HepG2 (cell line): ENCODE measurements around the gene PSIP1. TPM values are rescaled to one million over a fixed set of nuclear protein-coding genes. Genes with fewer than 3 reads are reported as not detected.
A peak's percentile ranks its signal among the peaks of the same experiment; 100 is the strongest.

Source experiments
- DMAP1 ChIP-seq: IDR thresholded peaks from 2 replicates; pipeline ENCODE4 v1.6.1; 2016
- MXD1 ChIP-seq: sonication (generic); formaldehyde crosslinking; IDR thresholded peaks from 2 replicates; pipeline ENCODE4 v1.4.0; 2020; ENCODE audit warnings: mild to moderate bottlenecking, missing genetic modification reagents
- STAG1 ChIP-seq: sonication (generic); formaldehyde crosslinking; IDR thresholded peaks from 2 replicates; pipeline ENCODE4 v1.4.0; 2020; ENCODE audit warnings: missing genetic modification reagents
- TCF7 ChIP-seq: sonication (generic); IDR thresholded peaks from 2 replicates; pipeline ENCODE4 v1.6.1; 2016; ENCODE audit warnings: antibody characterized with exemption, low read depth
- ZBTB40 ChIP-seq, 2 experiments: fragments of 450-650 bp in 1 of 2; sonication (generic) in 1 of 2; formaldehyde crosslinking in 1 of 2; IDR thresholded peaks; 2 replicates each; pipeline versions ENCODE4 v1.6.1 to v1.8.0; 2016 to 2022; ENCODE audit warnings: antibody characterized with exemption in 1 of 2, mild to moderate bottlenecking in 1 of 2, missing genetic modification reagents in 1 of 2
- ZNF232 ChIP-seq: sonication (generic); formaldehyde crosslinking; IDR thresholded peaks from 2 replicates; pipeline ENCODE4 v1.4.0; 2020; ENCODE audit warnings: missing genetic modification reagents, borderline replicate concordance
- ZNF414 ChIP-seq: sonication (generic); formaldehyde crosslinking; IDR thresholded peaks from 2 replicates; pipeline ENCODE4 v1.5.0; 2020; ENCODE audit warnings: missing genetic modification reagents
- ZNF546 ChIP-seq: sonication (generic); formaldehyde crosslinking; conservative IDR thresholded peaks from 2 replicates; pipeline ENCODE4 v1.8.1; 2023; ENCODE audit warnings: mild to moderate bottlenecking, missing genetic modification reagents
- ZNF678 ChIP-seq: sonication (generic); formaldehyde crosslinking; IDR thresholded peaks from 2 replicates; pipeline ENCODE4 v1.4.0; 2020; ENCODE audit warnings: mild to moderate bottlenecking, missing genetic modification reagents
- ZSCAN9 ChIP-seq: IDR thresholded peaks from 2 replicates; pipeline ENCODE4 v1.6.1; 2016; ENCODE audit warnings: borderline replicate concordance
- ZXDC ChIP-seq: sonication (generic); formaldehyde crosslinking; IDR thresholded peaks from 2 replicates; pipeline ENCODE4 v1.5.0; 2020; ENCODE audit warnings: mild to moderate bottlenecking, missing genetic modification reagents
- polyA plus RNA-seq, 8 experiments: library from polyadenylated mRNA; depleted of rRNA in 3 of 8; stranded (reverse) in 7 of 8; unstranded in 1 of 8; fragments of >200 nt; fragmentation: Illumina TruSeq in 4 of 8; extraction: Trizol in 4 of 8; gene quantifications; 2 replicates each; pipeline versions ENCODE4 v1.2.1 to v1.2.3, GENCODE V29; 2011 to 2016; ENCODE audit warnings: low read depth in 4 of 8, missing spikeins in 1 of 8, mixed read lengths in 1 of 8; ENCODE audit not compliant: insufficient read depth in 1 of 8
- total RNA-seq, 5 experiments: library from RNA; depleted of rRNA; stranded (reverse); fragments of >200 nt; fragmentation: Illumina TruSeq; extraction: Trizol; gene quantifications; 2 replicates each; pipeline ENCODE4 v1.2.3, GENCODE V29; 2016; ENCODE audit warnings: low read depth in 1 of 5

The PSIP1 gene
- total and polyA plus RNA-seq, 2 of the 13 experiments (the other 11 are each of a cell fraction or from before 2014, with no cell fraction given) = 12.6 to 46.4 TPM

DNA sequence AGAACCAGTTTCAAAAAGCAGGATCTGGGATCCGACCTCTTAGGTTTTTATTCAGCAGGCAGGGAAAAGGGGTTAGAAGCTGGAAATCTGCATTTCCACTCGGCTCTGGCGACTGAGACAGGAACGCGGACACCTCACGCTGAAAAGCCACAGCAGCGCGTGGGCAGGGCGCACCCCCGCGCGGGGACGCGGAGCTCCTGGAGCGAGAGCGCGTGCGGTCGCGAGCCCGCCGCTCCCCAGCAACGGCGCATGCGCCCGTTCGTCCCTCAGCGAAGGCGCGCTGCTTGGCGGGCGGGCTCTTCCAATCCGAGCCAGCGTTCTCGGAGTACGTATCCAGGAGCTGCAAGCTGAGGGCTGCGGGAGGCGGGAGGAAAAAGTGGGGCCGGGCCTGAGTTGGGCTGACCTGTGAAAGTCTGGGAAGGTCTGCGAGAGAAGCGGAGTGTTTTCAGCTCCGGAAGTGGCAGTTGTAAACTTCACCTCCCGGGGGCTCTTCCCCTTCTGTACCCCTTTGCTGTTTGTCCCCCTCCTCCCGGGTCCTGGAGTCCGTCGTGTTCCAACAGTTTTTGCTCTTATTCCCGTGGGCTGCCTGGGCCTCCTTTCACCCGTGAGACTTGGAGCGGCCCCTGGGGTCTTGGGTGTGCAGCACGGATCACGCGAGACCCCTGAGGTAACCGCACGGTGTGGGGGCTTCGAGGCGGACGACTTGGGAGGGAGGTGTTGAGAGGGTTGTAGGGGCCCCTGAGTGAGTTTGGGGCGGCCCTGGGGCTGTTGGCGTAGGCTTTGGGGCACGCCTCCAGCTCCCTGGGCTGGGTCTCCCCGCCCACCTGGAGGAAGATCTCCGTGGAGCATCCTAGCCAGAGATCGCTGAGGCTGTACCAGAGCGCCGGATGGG lies 42.1 kb upstream of the PSIP1 start, which contains the start of gene CCDC171 (continued):
- TF ChIP-seq ZNF414 (CRISPR knock-in tag) (no peak), ZNF546 (CRISPR knock-in tag) (no peak), ZXDC (peak; percentile 54; the same call in 1 of the 2 replicates), ZBTB40 (IDR thresholded peaks at IDR 0.05) (no peak), ZBTB40 (CRISPR knock-in tag; IDR thresholded peaks at IDR 0.05) (peak; percentile 55; the same call in 1 of the 2 replicates), STAG1 (CRISPR knock-in tag) (0 out of 2 replicates have a peak, but pooled peaks have one; percentile 11), DMAP1 (CRISPR knock-in tag) (peak; percentile 57; the same call in 1 of the 2 replicates), TCF7 (no peak), MXD1 (CRISPR knock-in tag) (peak; percentile 88), ZNF678 (CRISPR knock-in tag) (no peak), ZNF232 (peak; percentile 81), ZSCAN9 (no peak; the same call in 1 of the 2 replicates)
